GM23338 (cell line): ENCODE results near the gene CRACR2A. TPM values are rescaled to one million over a fixed set of nuclear protein-coding genes. Genes with fewer than 3 reads are reported as not detected.

Experiments used
- CREB1 ChIP-seq: fragments of 250-450 bp; sonication (Bioruptor Pico); IDR thresholded peaks from 2 replicates; pipeline ENCODE4 v1.5.0; 2020; ENCODE audit warnings: low read depth, mild to moderate bottlenecking, moderate library complexity
- CTCF ChIP-seq, 2 experiments: fragments of 200-600 bp in 1 of 2; sonication (generic) in 1 of 2; conservative IDR thresholded peaks; 2 replicates each; pipeline versions ENCODE4 v1.5.1 to v1.6.1; 2016 to 2017; ENCODE audit warnings: antibody characterized with exemption in 2 of 2, low read depth in 2 of 2, mild to moderate bottlenecking in 2 of 2, moderate library complexity in 1 of 2
- EZH2phosphoT487 ChIP-seq: fragments of 200-600 bp; sonication (generic); IDR thresholded peaks from one replicate; pipeline ENCODE4 v1.8.1; 2018; ENCODE audit warnings: antibody characterized with exemption; ENCODE audit not compliant: unreplicated experiment
- JUNB ChIP-seq: IDR thresholded peaks from one replicate; pipeline ENCODE4 v1.6.1; 2016; ENCODE audit warnings: antibody characterized with exemption; ENCODE audit not compliant: unreplicated experiment
- NANOG ChIP-seq: IDR thresholded peaks from 2 replicates; pipeline ENCODE4 v1.6.1; 2016; ENCODE audit warnings: antibody characterized with exemption, borderline replicate concordance
- POLR2AphosphoS5 ChIP-seq: IDR thresholded peaks from 2 replicates; pipeline ENCODE4 v1.6.1; 2016; ENCODE audit warnings: antibody characterized with exemption, low read depth
- REST ChIP-seq: IDR thresholded peaks from one replicate; pipeline ENCODE4 v1.6.1; 2018; ENCODE audit warnings: antibody characterized with exemption; ENCODE audit not compliant: unreplicated experiment
- STAT1 ChIP-seq: IDR thresholded peaks from one replicate; pipeline ENCODE4 v1.6.1; 2016; ENCODE audit warnings: antibody characterized with exemption; ENCODE audit not compliant: unreplicated experiment
- ZNF331 ChIP-seq: fragments of 250-450 bp; sonication (Bioruptor Pico); IDR thresholded peaks from 2 replicates; pipeline ENCODE4 v1.5.0; 2020; ENCODE audit warnings: low read depth, mild to moderate bottlenecking, moderate library complexity
- ZNF462 ChIP-seq: fragments of 250-450 bp; sonication (Bioruptor Pico); IDR thresholded peaks from 2 replicates; pipeline ENCODE4 v1.5.0; 2020; ENCODE audit warnings: mild to moderate bottlenecking, moderate library complexity
- polyA plus RNA-seq: library from polyadenylated mRNA; unstranded; fragments of >200 nt; fragmentation: Nextera tagmentation; extraction: Ambion mirVana; gene quantifications from 2 replicates; pipeline ENCODE4 v1.2.1, GENCODE V29; 2016
- total RNA-seq: library from RNA; depleted of rRNA; stranded (reverse); fragments of >200 nt; shearing (Covaris generic); gene quantifications from 2 replicates; pipeline ENCODE4 v1.2.3, GENCODE V29; 2014

The CRACR2A gene
- total and polyA plus RNA-seq, 2 experiments from 2014 or later = 1.5 to 3.0 TPM

GRCh38 chr12:3631759-3632158 is 121.2 kb downstream of the CRACR2A start (continued):
- no peak for TF ChIP-seq ZNF462 (CRISPR knock-in tag)
- TF ChIP-seq STAT1 = no peak
- TF ChIP-seq REST = no peak
- no peak for TF ChIP-seq POLR2AphosphoS5
- no peak for TF ChIP-seq ZNF331 (CRISPR knock-in tag)
- TF ChIP-seq EZH2phosphoT487 = no peak
- TF ChIP-seq CTCF (conservative IDR thresholded peaks at IDR 0.05; ENCODE audit: low read depth in 2 of 2) = no peak
- TF ChIP-seq JUNB = no peak
- TF ChIP-seq NANOG = no peak
- TF ChIP-seq CREB1 (CRISPR knock-in tag) = no peak
